Hematopoietic multipotent progenitor cell treated with erythropoietin and hydrocortisone succinate and interleukin-3 and kit ligand, for 8 days (in vitro differentiated cells): ENCODE measurements around the gene SLC41A2.

Experiments used
- DNase-seq: peaks from one replicate; pipeline ENCODE4 v3.0.0-alpha.2; 2015

The SLC41A2 gene

DNA sequence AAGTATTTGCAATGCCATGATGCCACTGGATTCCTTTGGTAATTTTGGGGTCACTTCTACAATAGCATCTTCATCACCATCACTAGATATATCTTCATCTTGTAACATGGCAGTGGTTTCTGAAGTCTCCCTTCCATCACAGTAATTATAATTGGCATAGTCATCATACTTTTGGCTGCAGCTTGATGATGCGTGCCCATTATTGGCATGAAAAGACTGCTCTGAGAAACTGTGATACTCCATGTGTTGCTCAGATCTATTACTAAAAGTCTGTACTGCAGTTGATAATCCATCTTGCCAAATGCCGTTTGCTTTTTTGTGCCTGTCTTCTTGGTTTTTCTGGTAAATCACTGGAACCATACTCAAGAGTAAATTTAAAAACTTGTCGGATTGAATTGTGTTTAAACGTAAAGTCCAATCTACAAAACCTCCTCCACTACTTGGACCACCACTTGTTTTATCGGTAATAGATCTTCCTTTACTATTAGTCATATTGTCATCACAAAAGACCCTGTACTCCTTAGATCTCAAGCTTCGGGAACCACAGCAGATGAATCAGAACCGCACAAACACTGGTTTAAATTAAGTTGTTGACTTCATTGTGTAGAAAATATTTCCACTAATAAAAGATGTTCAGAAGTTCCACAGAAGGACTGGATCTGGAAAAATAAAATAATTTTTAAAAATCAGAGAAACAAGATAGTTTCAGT lies 29.9 kb downstream of the SLC41A2 start:
- DNase-seq: no peak

DNA sequence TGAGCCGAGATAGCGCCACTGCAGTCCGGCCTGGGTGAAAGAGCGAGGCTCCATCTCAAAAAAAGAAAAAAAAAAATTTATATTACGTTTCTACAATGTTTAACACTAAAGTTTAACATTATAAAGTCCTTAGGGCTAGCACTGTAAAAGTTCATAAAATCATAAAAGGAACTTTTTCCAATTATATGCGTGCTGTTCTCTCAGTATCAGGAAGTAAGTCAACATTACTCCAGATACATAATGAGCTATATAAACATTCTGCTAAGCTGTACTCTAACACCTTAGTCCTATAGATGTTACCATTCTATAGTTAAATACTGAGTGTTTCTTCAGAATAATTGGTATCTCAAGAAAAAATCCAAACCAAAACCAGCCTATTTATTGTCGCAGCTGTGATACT lies 32.6 kb downstream of the SLC41A2 start:
- no peak for DNase-seq

DNA sequence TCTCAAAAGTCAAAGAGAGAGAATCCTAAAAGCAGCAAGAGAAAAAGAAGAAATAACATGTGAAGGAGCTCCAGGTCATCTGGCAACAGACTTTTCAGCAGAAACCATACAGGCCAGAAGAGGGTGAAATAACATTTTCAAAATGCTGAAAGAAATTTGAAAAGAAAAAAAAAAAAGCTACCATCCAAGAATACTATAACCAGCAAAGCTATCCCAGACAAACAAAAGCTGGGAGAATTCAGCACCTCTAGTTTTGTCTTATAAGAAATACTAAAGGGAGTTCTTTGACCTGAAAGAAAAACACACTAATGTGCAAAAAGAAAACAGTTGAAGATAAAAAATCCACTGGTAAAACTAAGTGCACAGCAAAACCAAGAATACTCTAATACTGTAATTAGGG lies 36.8 kb downstream of the SLC41A2 start:
- no peak for DNase-seq

DNA sequence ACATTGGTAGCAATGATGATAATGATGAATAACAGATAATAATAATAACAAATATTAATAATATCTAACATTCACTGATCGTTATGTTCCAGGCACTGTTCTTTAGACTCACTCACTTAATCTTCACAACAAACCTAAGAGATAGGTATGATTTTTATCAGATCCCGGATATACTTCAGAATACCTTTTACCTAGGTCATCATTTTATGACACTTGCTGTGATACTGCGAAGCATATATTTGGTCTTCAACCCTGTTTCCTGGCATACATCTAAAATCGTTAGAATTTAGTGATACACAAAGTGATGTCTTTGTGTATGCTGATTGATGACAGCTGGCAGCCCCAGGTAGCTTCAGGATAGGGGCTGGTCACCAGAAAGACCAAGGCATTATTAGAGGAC lies 46.1 kb downstream of the SLC41A2 start:
- DNase-seq: no peak

DNA sequence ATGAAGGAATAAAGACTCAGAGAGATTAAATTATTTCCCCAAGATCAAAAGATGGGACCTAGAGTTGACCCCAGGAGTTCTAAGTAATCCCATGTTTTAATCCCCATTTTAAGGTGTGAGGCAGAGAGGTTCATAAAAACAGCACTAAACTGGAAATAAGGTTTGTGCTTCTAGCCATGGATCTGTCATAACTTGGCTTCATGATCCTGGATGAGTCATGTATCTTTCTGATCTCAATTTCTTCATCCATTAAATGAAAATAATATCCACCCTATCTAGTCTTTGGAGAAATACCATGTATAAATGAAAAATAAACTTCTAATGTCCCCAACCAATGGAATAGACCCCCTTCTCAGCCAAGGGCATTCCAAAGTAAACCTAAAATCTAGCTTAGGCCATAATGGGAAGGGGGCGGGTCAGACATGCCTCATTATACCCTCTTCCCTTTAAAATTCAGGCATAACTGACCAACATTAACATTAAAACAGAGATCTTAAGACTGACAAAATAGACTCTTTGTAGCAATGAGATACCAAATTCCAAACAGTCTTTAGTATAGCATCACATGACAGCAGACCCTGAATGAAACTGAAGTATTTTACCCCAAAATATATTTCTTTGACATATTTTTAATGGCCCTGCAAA lies 47.8 kb downstream of the SLC41A2 start:
- no peak for DNase-seq

DNA sequence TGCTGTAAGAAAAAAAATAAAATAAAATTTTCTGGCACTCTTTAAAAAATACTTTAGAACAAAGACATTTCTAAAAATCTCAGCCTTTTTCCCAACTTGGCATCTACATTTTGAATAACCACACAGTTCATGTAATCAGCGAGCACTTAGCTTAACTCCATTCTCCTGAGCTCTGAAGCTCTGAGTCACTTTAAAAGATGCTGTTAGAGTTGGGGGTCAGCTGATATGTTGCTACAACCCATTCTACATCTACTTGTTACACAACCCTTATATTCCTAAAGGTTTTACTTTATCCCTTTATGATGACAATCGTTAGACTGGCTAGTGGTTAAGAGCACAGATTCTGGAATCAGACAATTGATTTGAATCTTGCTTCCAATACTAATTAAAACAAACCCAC lies 48.3 kb downstream of the SLC41A2 start:
- no peak for DNase-seq
